ENCODE data around the gene SULT1C4. TPM values are rescaled to one million over a fixed set of nuclear protein-coding genes. Genes with fewer than 3 reads are reported as not detected.

SULT1C4 gene
- total and polyA plus RNA-seq, 2 of the 8 experiments (the other 6 are each of a cell fraction or from before 2014, with no cell fraction given) = 1.5 to 2.1 TPM

- Histone ChIP-seq H3K36me3 (ENCODE audit: control insufficient read depth in 2 of 4, insufficient read depth in 4 of 4, low read length in 3 of 4) (0 out of 8 replicates have a peak, but pooled peaks cover 0 to 2% (median 0%) of the 10 kb centered on the region in 4 experiments), H3K4me3 (ENCODE audit: extremely low read depth in 1 of 4, insufficient read depth in 2 of 4, low read depth in 3 of 4, low read length in 4 of 4) (no peak overlapping the region), H4K8ac (ENCODE audit: extremely low read depth, insufficient read depth, low read length) (no peak overlapping the region), H3K4me2 (ENCODE audit: insufficient read depth in 1 of 2, low read depth in 2 of 2, low read length in 2 of 2) (no peak overlapping the region), H2BK5ac (ENCODE audit: low read depth, low read length) (peak overlapping the region; percentile 79; the same call in 1 of the 2 replicates), H3K9ac (replicated peaks in 1 of 4; ENCODE audit: extremely low read depth in 1 of 4, low read depth in 3 of 4, low read length in 3 of 4) (no peak overlapping the region), H3K27ac (ENCODE audit: low read depth, low read length) (peak overlapping the region; percentile 73), H3K56ac (replicated peaks; ENCODE audit: insufficient read length, low read depth, low read length) (no peak overlapping the region), H4K5ac (ENCODE audit: insufficient read length, low read depth, low read length) (no peak overlapping the region), H3K23me2 (ENCODE audit: low read depth, low read length) (no peaks in the 10 kb centered on the region; the same call in 1 of the 2 replicates), H4K20me1 (replicated peaks in 1 of 2; ENCODE audit: control insufficient read depth in 1 of 2, insufficient read depth in 2 of 2, low read length in 2 of 2) (no peaks in the 10 kb centered on the region), H3K79me1 (ENCODE audit: low read depth, low read length) (no peaks in the 10 kb centered on the region), H3K4me1 (replicated peaks in 1 of 4; ENCODE audit: control insufficient read depth in 3 of 4, insufficient read depth in 4 of 4, low read length in 3 of 4) (peaks cover 0 to 10% (median under 1%) of the 10 kb centered on the region in 4 experiments; a peak in 1 of 7 replicates), H2BK12ac (ENCODE audit: low read depth, low read length) (peak overlapping the region; percentile 51; the same call in 1 of the 2 replicates), H3K23ac (ENCODE audit: insufficient read length) (no peak overlapping the region), H3K4ac (replicated peaks; ENCODE audit: insufficient read length, low read depth, low read length) (no peak overlapping the region), H3K18ac (ENCODE audit: extremely low read depth, low read length) (peak overlapping the region; percentile 11; the same call in 1 of the 2 replicates), H2BK120ac (replicated peaks; ENCODE audit: low read depth, low read length) (peak overlapping the region; percentile 78), H2AFZ (ENCODE audit: low read length) (peak overlapping the region; percentile 80; the same call in 1 of the 2 replicates), H2AK5ac (ENCODE audit: low read depth, low read length) (no peak overlapping the region), H3K14ac (ENCODE audit: insufficient read length) (no peak overlapping the region), H3K9me3 (ENCODE audit: insufficient read depth in 2 of 2, low read depth in 1 of 2, low read length in 1 of 2) (peaks cover 8% of the 10 kb centered on the region in 2 experiments), H3K79me2 (ENCODE audit: control insufficient read depth in 1 of 2, insufficient read depth in 2 of 2, low read length in 2 of 2) (no peaks in the 10 kb centered on the region), H2BK20ac (ENCODE audit: low read length) (peak overlapping the region; percentile 64; the same call in 1 of the 2 replicates), H4K91ac (replicated peaks; ENCODE audit: insufficient read length, low read length) (no peak overlapping the region), H2BK15ac (ENCODE audit: low read length) (no peak overlapping the region), H3K27me3 (replicated peaks in 1 of 4; ENCODE audit: control insufficient read depth in 3 of 4, extremely low read depth in 1 of 4, insufficient read depth in 3 of 4, low read length in 3 of 4) (no peaks in the 10 kb centered on the region)
- WGBS, 2 experiments (ENCODE audit: extremely low coverage in 1 of 2, insufficient coverage in 1 of 2, insufficient read length in 1 of 2, insufficient replicate concordance in 2 of 2, low coverage in 1 of 2, low lambda C conversion rate in 2 of 2, missing lambda C conversion rate in 1 of 2) = 86% methylated on average over 4 of the region's 4 CpGs; no CpG with 5 or more reads in 1 of the 2 experiments
- CTCF ChIA-PET (ENCODE audit: partially characterized antibody) = interaction anchor here (0.5 to 2.0 kb wide), 6 partner anchors 9 to 232 kb away, joined by 3 to 8 read pairs (median 4); partner anchors contain the start of gene GCC2
- DNase-seq (ENCODE audit: low read depth in 1 of 2, low spot score in 2 of 2) (no peak), FAIRE-seq (peak; percentile 55)
- POLR2A ChIA-PET (ENCODE audit: partially characterized antibody) = interaction anchor here (0.5 to 3.0 kb wide), 6 partner anchors 13 to 129 kb away, joined by 3 to 18 read pairs (median 5); partner anchors contain the start of genes GCC2 and LIMS1
- no peak for TF ChIP-seq RAD21 (IDR thresholded peaks at IDR 0.05 in 1 of 2, conservative IDR thresholded peaks at IDR 0.05 in 1 of 2; ENCODE audit: low read depth in 2 of 2, low read length in 2 of 2)
- TF ChIP-seq SP4 (IDR thresholded peaks at IDR 0.05; ENCODE audit: low read length) = no peak
- no peak for TF ChIP-seq SIN3A (conservative IDR thresholded peaks at IDR 0.05 in 1 of 2, IDR thresholded peaks at IDR 0.05 in 1 of 2; ENCODE audit: low read depth in 1 of 2, low read length in 2 of 2)
- no peak for TF ChIP-seq HDAC6 (IDR thresholded peaks at IDR 0.05; ENCODE audit: low read depth, low read length)
- no peak for TF ChIP-seq JUN (IDR thresholded peaks at IDR 0.05; ENCODE audit: low read depth, low read length)
- TF ChIP-seq PHF8 (conservative IDR thresholded peaks at IDR 0.05; ENCODE audit: low read depth, low read length) = no peak
- TF ChIP-seq MAX (IDR thresholded peaks at IDR 0.05) = no peak
- no peak for TF ChIP-seq RNF2 (IDR thresholded peaks at IDR 0.05; ENCODE audit: borderline replicate concordance, low read depth, low read length, missing control alignments, poor library complexity, severe bottlenecking)
- TF ChIP-seq CBX5 (IDR thresholded peaks at IDR 0.05; ENCODE audit: low read depth, low read length) = no peak
- no peak for TF ChIP-seq BACH1 (IDR thresholded peaks at IDR 0.05; ENCODE audit: low read length)
Measured at GRCh38 chr2:108404784-108405397, 27.1 kb downstream of the SULT1C4 start.

All from H1 (cell line).